Lung (tissue), 12 donors: ENCODE data around the gene PLPP7. TPM values are rescaled to one million over a fixed set of nuclear protein-coding genes. Genes with fewer than 3 reads are reported as not detected.

Experiments
- ATAC-seq: fragments of 200-7000 bp; cut with Tn5 transposase; one replicate; pipeline ENCODE4 v1.9.1; 2020; ENCODE audit warnings: moderate number of reproducible peaks; ENCODE audit not compliant: insufficient read depth, low FRiP score
- DNase-seq, 3 donors: peaks; one replicate each; pipeline ENCODE4 v3.0.0-alpha.2; 2013 to 2017
- H3K27ac ChIP-seq, 2 donors: one replicate each; pipeline ENCODE4 v1.5.1; 2013; ENCODE audit warnings: mild to moderate bottlenecking in 2 of 2, moderate library complexity in 2 of 2, control low read depth in 1 of 2, inconsistent platforms in 1 of 2, low read depth in 1 of 2, low read length in 1 of 2
- H3K27me3 ChIP-seq, 3 donors: one replicate each; pipeline ENCODE4 v1.5.1; 2013; ENCODE audit warnings: low read length in 2 of 3; ENCODE audit not compliant: control insufficient read depth in 3 of 3, insufficient read depth in 3 of 3
- H3K36me3 ChIP-seq, 4 donors: one replicate each; pipeline ENCODE4 v1.5.1; 2013; ENCODE audit warnings: low read length in 4 of 4, mild to moderate bottlenecking in 1 of 4, moderate library complexity in 1 of 4; ENCODE audit not compliant: control insufficient read depth in 4 of 4, insufficient read depth in 4 of 4
- H3K4me1 ChIP-seq, 5 donors: one replicate each; pipeline ENCODE4 v1.5.1; 2013; ENCODE audit warnings: low read length in 5 of 5, mild to moderate bottlenecking in 2 of 5, moderate library complexity in 1 of 5; ENCODE audit not compliant: control insufficient read depth in 5 of 5, insufficient read depth in 5 of 5
- H3K4me3 ChIP-seq: one replicate; pipeline ENCODE4 v1.5.1; 2013; ENCODE audit warnings: mild to moderate bottlenecking, control low read depth, moderate library complexity
- H3K9ac ChIP-seq, 2 donors: one replicate each; pipeline ENCODE4 v1.5.1; 2013; ENCODE audit warnings: low read length in 2 of 2, control low read depth in 1 of 2; ENCODE audit not compliant: insufficient read depth in 1 of 2
- H3K9me3 ChIP-seq, 4 donors: one replicate each; pipeline ENCODE4 v1.5.1; 2013; ENCODE audit warnings: low read length in 3 of 4, mild to moderate bottlenecking in 1 of 4, moderate library complexity in 1 of 4; ENCODE audit not compliant: control insufficient read depth in 4 of 4, insufficient read depth in 3 of 4
- CTCF ChIP-seq: IDR thresholded peaks from 2 replicates; pipeline ENCODE4 v1.5.1; 2012; ENCODE audit warnings: mild to moderate bottlenecking; ENCODE audit errors: control extremely low read depth, extremely low read depth
- WGBS, 2 donors: extraction: QIAGEN DNeasy Blood & Tissue Kit; methylation state at CpG; one replicate each; pipeline ENCODE4 v1.1.7; 2013; 5-methylcytosine and 5-hydroxymethylcytosine counted together
- polyA plus RNA-seq, 2 donors: library from polyadenylated mRNA; stranded (reverse); fragments of 200-250 nt; gene quantifications; one replicate each; pipeline ENCODE4 v1.2.1, GENCODE V29; 2013
- total RNA-seq, 2 donors: library from RNA; depleted of rRNA in 1 of 2; stranded (reverse); fragments of >200 nt in 1 of 2; gene quantifications; one replicate each; pipeline ENCODE4 v1.2.1, GENCODE V29; 2014 to 2021
- donor health status: control.
- donor health status: control.
- donor health status: Bipolar disorder and iron deficiency.
- donor health status: healthy.
- donor health status: DM: yes; HTN: yes; CAD: no.

Gene PLPP7
- total and polyA plus RNA-seq, 4 donors = 0.79 to 1.8 (median 1.1) TPM

GRCh38 chr9:131287359-131287758 lies 2.2 kb upstream of the PLPP7 start:
- TF ChIP-seq CTCF = no peak
- no peak overlapping the region for H3K27ac ChIP-seq
- H3K4me3 ChIP-seq = no peak overlapping the region
- peaks cover 0 to 5% (median 4%) of the 10 kb centered on the region in 5 donors for H3K4me1 ChIP-seq
- no peaks in the 10 kb centered on the region for H3K9me3 ChIP-seq
- ATAC-seq (no peak), DNase-seq (no peak)
- H3K9ac ChIP-seq = no peak overlapping the region
- peaks cover 0 to 5% (median 4%) of the 10 kb centered on the region in 3 donors for H3K27me3 ChIP-seq
- 87 to 96% methylated on average over 6 of the region's 6 CpGs for WGBS, 2 donors
- H3K36me3 ChIP-seq = no peaks in the 10 kb centered on the region

- ATAC-seq = no peak
- Histone ChIP-seq H3K27ac (peak overlapping the region in 1 of 2 donors; percentile 95), H3K4me1 (peaks cover 0 to 4% (median 0%) of the 10 kb centered on the region in 5 donors), H3K27me3 (peaks cover 0 to 3% (median 2%) of the 10 kb centered on the region in 3 donors), H3K36me3 (no peaks in the 10 kb centered on the region), H3K9me3 (no peaks in the 10 kb centered on the region), H3K9ac (no peak overlapping the region), H3K4me3 (no peak overlapping the region)
- DNase-seq = no peak
- TF ChIP-seq CTCF = no peak
- WGBS, 2 donors = 73 to 74% methylated on average over 9 of the region's 9 CpGs
Measured at GRCh38 chr9:131288217-131288616, 1.3 kb upstream of the PLPP7 start.

GRCh38 chr9:131290036-131290766 lies 678 bp downstream of the PLPP7 start:
- H3K27ac ChIP-seq = peak overlapping the region in 1 of 2 donors; percentile 95
- DNase-seq = no peak

More at GRCh38 chr9:131290036-131290766, 678 bp downstream of the PLPP7 start:
- Histone ChIP-seq H3K4me1 (peaks cover 0 to 4% (median 0%) of the 10 kb centered on the region in 5 donors), H3K27me3 (no peaks in the 10 kb centered on the region), H3K4me3 (peak overlapping the region; percentile 12), H3K9me3 (no peaks in the 10 kb centered on the region), H3K9ac (no peak overlapping the region), H3K36me3 (no peaks in the 10 kb centered on the region)
- no peak for TF ChIP-seq CTCF
- no peak for ATAC-seq
- 80 to 87% methylated on average over 34 of the region's 34 CpGs for WGBS, 2 donors
